Measurements from ENCODE around the gene COL7A1. TPM values are rescaled to one million over a fixed set of nuclear protein-coding genes. Genes with fewer than 3 reads are reported as not detected.

COL7A1 gene
- total and polyA plus RNA-seq, 2 of the 13 experiments (the other 11 are each of a cell fraction or from before 2014, with no cell fraction given) = 2.7 to 11.7 TPM

DNA sequence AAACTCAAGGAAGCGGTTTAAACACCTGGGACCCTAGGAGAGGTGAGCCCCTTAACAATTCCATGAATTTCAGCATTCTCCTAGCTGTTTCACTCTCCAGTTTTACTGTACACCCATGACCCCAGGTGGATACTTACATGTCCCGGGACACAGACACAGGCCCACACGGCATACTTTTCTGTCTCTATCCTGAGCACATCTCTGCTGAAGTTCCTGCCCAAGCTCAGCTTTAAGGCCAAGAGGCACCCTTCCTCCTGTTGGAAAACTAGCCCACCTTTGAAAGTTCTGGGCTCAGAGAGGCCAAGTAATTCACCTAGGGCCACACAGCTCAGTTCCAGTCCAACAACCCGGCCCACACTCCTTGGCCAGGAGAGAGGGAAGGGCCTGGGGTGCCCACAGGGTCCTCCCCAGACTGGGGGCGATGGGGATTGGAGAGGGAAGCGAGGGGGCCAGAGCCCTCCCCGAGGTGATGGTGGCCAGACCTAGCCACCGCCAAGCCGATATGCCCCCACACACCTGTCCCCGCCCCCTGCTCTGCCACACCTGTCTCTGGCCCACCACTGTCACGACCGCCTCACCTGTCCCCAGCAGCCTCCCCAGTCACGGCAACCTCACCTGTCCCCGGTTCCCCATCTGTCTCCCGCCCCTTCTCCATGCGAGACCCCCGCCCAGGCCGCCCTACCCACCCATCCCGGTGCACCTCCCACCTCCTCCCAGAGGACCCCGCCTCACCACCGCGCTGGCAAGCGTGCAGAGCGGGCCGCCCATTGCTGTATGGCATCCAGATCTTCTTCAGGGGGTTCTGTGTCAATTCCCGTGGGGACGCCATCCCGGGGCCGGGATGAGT lies 39.0 kb downstream of the COL7A1 start (continued):
- TF ChIP-seq ZNF136 (CRISPR knock-in tag; IDR thresholded peaks at IDR 0.05; ENCODE audit: low read depth) (no peak), CREB1 (IDR thresholded peaks at IDR 0.05) (no peak), CREB1 (CRISPR knock-in tag; IDR thresholded peaks at IDR 0.05) (no peak), MXD4 (CRISPR knock-in tag; IDR thresholded peaks at IDR 0.05) (no peak), ZNF572 (CRISPR knock-in tag; IDR thresholded peaks at IDR 0.05) (no peak), ZNF143 (CRISPR knock-in tag; IDR thresholded peaks at IDR 0.05) (no peak), RFXANK (CRISPR knock-in tag; IDR thresholded peaks at IDR 0.05) (no peak), GFI1 (CRISPR knock-in tag; IDR thresholded peaks at IDR 0.05; ENCODE audit: borderline replicate concordance) (no peak), MAZ (IDR thresholded peaks at IDR 0.05; ENCODE audit: borderline replicate concordance, low read depth, low read length) (0 out of 2 replicates have a peak, but pooled peaks have one; percentile 7), MAZ (CRISPR knock-in tag; IDR thresholded peaks at IDR 0.05; ENCODE audit: low read depth) (no peak), ZNF713 (CRISPR knock-in tag; IDR thresholded peaks at IDR 0.05) (no peak; the same call in 1 of the 2 replicates), POLR2AphosphoS5 (IDR thresholded peaks at IDR 0.05; ENCODE audit: low read depth, low read length) (peak; percentile 85), TP53 (CRISPR knock-in tag; conservative IDR thresholded peaks at IDR 0.05) (no peak), RXRB (CRISPR knock-in tag; IDR thresholded peaks at IDR 0.05; ENCODE audit: borderline replicate concordance) (no peak), ZMYM3 (CRISPR knock-in tag; IDR thresholded peaks at IDR 0.05) (peak; percentile 90), ZBTB38 (CRISPR knock-in tag; IDR thresholded peaks at IDR 0.05) (no peak), PCBP2 (optimal IDR thresholded peaks at IDR 0.05; ENCODE audit: low read depth, low read length, poor library complexity, severe bottlenecking) (no peak), MED8 (CRISPR knock-in tag; IDR thresholded peaks at IDR 0.05; ENCODE audit: insufficient replicate concordance) (no peak)
- TF ChIP-seq, protein P1, sequence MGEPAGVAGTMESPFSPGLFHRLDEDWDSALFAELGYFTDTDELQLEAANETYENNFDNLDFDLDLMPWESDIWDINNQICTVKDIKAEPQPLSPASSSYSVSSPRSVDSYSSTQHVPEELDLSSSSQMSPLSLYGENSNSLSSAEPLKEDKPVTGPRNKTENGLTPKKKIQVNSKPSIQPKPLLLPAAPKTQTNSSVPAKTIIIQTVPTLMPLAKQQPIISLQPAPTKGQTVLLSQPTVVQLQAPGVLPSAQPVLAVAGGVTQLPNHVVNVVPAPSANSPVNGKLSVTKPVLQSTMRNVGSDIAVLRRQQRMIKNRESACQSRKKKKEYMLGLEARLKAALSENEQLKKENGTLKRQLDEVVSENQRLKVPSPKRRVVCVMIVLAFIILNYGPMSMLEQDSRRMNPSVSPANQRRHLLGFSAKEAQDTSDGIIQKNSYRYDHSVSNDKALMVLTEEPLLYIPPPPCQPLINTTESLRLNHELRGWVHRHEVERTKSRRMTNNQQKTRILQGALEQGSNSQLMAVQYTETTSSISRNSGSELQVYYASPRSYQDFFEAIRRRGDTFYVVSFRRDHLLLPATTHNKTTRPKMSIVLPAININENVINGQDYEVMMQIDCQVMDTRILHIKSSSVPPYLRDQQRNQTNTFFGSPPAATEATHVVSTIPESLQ (CRISPR knock-in tag; conservative IDR thresholded peaks at IDR 0.05) = no peak
- TF ChIP-seq, protein P2, sequence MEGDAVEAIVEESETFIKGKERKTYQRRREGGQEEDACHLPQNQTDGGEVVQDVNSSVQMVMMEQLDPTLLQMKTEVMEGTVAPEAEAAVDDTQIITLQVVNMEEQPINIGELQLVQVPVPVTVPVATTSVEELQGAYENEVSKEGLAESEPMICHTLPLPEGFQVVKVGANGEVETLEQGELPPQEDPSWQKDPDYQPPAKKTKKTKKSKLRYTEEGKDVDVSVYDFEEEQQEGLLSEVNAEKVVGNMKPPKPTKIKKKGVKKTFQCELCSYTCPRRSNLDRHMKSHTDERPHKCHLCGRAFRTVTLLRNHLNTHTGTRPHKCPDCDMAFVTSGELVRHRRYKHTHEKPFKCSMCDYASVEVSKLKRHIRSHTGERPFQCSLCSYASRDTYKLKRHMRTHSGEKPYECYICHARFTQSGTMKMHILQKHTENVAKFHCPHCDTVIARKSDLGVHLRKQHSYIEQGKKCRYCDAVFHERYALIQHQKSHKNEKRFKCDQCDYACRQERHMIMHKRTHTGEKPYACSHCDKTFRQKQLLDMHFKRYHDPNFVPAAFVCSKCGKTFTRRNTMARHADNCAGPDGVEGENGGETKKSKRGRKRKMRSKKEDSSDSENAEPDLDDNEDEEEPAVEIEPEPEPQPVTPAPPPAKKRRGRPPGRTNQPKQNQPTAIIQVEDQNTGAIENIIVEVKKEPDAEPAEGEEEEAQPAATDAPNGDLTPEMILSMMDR (CRISPR knock-in tag; IDR thresholded peaks at IDR 0.05) = no peak
- TF ChIP-seq, protein P3, sequence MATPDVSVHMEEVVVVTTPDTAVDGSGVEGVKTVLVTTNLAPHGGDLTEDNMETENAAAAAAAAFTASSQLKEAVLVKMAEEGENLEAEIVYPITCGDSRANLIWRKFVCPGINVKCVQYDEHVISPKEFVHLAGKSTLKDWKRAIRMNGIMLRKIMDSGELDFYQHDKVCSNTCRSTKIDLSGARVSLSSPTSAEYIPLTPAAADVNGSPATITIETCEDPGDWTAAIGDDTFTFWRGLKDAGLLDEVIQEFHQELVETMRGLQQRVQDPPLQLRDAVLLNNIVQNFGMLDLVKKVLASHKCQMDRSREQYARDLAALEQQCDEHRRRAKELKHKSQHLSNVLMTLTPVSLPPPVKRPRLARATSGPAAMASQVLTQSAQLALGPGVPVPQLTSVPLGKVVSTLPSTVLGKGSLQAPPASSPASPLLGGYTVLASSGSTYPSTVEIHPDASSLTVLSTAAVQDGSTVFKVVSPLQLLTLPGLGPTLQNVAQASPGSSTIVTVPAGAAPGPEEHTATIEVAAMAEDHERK (CRISPR knock-in tag; IDR thresholded peaks at IDR 0.05; ENCODE audit: low read depth) = no peak
- TF ChIP-seq, protein P4, sequence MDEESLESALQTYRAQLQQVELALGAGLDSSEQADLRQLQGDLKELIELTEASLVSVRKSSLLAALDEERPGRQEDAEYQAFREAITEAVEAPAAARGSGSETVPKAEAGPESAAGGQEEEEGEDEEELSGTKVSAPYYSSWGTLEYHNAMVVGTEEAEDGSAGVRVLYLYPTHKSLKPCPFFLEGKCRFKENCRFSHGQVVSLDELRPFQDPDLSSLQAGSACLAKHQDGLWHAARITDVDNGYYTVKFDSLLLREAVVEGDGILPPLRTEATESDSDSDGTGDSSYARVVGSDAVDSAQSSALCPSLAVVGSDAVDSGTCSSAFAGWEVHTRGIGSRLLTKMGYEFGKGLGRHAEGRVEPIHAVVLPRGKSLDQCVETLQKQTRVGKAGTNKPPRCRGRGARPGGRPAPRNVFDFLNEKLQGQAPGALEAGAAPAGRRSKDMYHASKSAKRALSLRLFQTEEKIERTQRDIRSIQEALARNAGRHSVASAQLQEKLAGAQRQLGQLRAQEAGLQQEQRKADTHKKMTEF (CRISPR knock-in tag; IDR thresholded peaks at IDR 0.05) = no peak
- TF ChIP-seq, protein P5, sequence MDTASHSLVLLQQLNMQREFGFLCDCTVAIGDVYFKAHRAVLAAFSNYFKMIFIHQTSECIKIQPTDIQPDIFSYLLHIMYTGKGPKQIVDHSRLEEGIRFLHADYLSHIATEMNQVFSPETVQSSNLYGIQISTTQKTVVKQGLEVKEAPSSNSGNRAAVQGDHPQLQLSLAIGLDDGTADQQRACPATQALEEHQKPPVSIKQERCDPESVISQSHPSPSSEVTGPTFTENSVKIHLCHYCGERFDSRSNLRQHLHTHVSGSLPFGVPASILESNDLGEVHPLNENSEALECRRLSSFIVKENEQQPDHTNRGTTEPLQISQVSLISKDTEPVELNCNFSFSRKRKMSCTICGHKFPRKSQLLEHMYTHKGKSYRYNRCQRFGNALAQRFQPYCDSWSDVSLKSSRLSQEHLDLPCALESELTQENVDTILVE (CRISPR knock-in tag; IDR thresholded peaks at IDR 0.05) = no peak

All from HepG2 (cell line).